ENCODE results near the gene SLCO2A1.

The SLCO2A1 gene

DNA sequence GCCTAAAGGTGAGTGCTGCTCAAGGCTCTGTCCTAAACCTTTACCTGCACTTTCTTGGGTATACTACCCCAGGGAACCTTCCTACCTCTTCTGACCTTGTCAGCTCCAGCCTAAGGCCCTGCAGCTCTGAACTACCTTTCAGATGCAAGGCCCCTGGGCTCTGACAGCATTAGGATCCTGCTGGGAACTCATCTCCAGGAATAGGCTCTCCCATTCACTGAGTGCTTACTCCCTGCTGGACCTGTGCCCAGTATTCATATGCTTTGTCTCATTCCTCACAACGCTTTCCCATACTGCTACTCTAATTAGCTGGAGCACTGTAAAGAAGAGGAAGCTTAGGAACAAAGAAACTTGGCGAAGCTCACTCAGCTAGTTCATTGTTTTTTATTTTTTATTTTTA lies 80.3 kb downstream of the SLCO2A1 start:
- DNase-seq (ENCODE audit: low spot score): peak; percentile 50

DNA sequence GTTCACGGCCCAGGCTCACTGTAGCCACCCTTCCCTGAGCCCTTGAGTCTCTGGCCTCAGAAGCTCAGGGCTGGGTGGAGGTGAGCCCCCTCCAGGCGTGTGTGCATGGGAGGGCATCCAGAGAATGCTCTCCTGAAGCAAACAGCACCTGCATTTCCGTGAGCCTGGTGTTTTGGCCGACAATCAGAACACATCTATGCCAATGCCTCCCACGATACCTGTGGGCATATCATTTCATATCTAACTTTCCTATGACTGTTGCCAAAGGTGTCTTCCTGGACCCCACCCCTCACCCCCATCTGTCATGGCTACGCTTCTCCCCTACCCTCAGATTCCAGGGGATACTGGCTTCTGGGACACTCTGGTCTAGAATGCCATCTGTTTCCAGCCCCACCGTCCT lies 80.7 kb downstream of the SLCO2A1 start:
- no peak for DNase-seq (ENCODE audit: low spot score)

DNA sequence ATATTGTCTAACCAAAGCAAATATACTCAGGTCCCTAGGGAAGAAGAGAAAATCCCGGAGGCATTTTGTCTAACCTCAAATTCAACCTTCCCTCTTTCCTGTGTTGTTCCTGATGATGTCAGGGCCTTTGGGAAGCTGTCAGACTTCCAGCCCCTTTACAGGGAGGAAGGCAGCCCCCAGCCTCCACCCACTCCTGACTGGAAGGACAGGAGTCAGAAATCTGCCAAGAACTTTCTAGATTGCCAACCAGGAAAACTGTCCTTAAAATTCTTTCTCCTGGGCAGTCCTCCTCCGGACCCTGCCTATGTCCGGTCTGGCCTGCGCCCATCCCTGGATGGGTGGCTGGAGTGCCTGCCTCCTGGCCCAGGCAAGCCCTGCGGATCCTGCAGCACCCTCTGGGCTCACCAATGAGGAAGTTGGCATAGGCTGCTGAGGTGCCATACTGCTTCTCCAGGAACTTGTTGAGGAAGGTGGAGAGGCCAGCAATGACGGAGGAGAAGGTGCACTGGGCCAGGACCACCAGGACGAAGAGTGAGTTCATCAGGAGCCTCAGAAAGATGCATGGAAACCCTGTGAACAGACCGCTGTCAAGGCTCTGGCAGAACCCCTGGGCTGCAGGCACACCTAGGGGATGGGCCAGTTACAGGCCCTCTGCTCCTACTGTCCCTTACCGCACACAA lies 81.5 kb downstream of the SLCO2A1 start:
- no peak for DNase-seq (ENCODE audit: low spot score)

DNA sequence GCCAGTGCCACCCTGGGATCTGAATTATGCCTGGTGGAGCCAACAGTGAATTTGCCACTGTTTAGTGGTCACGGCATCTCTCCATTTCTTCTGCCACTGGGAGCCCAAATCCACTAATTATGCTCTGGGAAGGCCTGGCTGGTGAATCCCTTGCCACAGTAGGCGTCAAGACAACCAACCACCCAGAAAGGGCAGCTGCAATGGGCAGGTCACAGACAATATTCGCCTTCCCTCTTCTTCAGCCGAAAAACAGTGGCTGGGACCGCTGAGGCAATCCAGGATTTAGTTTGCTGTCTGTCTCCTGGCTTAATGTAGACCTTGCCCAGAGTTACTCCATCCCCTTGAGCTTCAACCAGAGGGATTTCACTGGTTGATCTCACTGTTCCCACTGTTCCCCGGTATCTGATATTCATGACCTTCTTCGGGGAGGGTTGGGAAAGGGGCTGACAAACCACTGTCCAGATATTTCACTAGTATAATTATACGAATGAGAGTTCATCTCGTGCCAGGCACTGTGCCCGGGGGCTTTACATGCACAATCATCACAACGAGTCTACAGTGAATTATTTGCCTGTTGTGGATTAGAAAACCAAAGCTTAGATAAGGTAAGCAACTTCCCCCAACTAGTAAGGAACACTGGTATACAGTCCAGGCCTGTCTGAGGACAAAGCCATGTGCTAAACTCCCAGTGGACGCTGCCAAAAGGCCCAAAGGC lies 84.2 kb downstream of the SLCO2A1 start:
- DNase-seq (ENCODE audit: low spot score): no peak

DNA sequence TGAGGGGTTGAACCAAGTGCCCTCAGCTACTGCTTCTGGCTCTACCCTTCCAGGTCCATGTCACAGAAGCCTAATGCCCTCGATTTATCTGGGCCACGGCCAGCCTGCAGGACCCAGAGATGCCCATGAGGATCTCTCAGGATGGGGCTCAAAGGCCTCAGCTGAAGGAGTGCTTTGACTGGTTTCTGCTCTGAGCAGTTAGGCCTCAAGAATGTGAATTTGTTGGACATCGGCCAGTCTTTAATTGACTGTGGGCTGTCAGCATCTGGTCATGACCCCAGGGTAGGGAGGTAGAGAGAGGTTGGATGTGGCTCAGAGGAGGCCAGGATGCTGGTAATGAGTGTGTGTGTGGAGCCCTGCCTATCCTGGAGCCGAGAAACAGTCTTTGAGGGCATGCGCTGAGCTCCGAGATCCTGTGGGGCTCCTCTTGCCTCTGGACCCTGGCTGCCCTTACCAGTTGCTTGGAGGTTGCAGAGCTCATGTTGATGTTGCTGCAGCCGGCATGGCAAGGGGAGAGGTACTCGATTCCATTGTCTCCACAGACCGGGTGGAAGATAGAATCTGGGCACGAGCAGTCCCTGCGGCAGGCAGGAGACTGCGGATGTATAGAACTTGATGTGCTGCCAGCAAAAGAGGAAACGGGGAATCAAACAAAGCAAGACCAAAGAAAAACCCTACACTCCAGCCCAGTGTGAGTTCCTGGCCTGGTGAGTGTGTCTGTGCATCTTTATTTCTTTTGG lies 84.9 kb downstream of the SLCO2A1 start:
- DNase-seq (ENCODE audit: low spot score): no peak

DNA sequence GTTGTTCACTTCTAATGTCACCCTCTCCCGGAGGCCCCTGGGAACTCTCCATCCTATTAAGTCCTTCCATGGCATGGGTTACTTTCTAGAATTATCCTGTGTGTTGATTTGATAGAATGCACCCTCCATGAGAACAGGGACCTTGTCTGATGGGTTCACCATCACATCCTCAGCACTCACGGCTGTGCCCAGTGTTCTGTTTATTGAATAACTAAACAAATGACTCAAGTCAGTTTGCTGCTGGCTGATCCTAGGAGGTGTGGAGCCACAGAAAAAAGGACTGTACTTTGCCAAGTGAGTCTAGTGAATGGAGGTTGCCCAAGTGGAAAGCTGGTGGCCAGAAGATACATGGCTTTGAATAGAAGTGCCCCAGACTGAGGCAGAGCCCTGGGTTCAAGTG lies 85.5 kb downstream of the SLCO2A1 start:
- no peak for DNase-seq (ENCODE audit: low spot score)

DNA sequence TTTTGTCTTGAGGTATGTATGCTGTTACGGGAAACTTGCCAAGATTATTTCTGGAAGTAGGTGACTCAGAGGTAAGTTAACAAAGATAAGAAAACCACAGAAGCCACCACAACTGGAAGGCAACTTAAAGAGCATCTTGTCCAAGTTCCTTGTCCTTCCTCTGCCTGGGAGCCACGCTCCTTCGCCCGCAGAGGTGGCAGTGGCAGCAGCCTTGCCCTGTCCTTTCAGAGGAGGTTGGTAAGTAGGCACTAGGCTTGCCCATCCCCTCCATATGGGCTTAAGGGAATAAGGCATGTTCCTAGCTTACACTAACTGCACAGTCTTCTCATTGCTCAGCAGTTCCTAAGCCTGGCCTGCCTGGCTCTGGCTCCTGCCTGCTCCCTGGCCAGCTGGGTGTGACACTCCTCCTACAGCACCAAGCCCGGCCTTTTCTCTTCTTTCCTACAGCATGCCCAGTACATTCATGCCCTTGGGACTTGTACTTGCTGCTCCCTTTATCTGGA lies 86.0 kb downstream of the SLCO2A1 start:
- no peak for DNase-seq (ENCODE audit: low spot score)

DNA sequence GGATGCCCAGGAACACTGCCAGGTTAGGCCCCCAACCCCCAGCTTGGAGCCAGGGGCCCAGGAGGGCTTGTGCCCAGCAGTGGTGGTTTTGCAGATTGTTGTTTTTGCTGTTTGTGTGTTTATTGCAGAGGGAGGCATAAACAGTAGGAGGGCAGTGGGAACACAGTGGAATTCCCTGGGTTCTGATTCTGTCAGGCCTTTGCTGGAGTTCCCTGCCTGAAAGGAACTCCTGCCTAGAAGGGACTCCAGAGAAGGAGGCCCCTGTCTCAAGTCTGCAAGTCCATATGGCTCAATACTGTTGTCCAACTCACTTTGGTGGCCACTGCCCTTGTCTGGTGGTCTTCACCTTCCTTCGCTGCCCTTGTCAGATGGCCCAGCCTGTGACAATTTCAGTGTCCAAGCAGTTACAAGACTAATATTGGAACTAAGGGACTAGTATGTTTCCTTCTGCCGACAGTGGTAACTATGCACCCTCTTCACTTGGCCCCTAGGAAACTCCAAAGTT lies 86.6 kb downstream of the SLCO2A1 start:
- DNase-seq (ENCODE audit: low spot score): no peak

DNA sequence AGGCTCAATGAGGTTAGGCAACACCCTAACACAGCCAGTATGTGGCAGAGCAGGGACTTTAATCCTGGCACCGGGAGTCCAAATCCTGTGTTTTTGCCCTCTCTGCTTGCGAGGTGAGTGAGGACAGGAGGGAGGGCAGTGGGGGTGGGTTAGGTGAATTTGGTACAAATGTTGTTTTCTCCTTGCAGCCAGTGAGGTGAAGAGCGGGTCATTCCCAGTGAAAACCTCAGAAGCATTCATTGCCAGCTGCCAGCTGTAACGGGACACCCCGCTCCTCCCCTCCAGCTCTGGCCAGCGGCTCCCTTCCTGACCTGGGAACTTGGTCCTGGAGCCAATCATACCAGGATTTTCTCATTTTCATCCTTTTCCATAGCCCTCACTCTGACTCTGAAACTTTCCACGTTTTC lies 88.3 kb downstream of the SLCO2A1 start:
- DNase-seq (ENCODE audit: low spot score): peak; percentile 77

DNA sequence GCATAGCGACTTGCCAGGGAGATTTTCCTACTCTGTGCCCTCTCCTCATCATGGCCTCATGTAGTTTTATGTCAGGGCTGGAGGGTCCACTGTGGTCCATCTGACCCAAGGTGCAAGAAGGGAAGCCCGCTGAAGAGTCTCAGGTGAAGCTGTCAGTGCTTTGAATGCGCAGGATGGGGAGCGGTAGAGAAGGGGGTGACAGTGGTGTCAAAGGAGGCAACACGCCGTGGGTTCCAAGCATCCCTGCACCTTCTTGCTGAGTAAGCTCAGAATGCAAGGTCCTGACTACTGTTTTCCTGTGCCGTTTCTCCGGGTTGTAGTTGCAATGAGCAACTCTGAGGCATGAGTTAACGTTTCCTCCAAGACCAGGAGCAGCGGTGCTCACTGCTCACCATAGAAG lies 89.2 kb downstream of the SLCO2A1 start:
- no peak for DNase-seq (ENCODE audit: low spot score)

DNA sequence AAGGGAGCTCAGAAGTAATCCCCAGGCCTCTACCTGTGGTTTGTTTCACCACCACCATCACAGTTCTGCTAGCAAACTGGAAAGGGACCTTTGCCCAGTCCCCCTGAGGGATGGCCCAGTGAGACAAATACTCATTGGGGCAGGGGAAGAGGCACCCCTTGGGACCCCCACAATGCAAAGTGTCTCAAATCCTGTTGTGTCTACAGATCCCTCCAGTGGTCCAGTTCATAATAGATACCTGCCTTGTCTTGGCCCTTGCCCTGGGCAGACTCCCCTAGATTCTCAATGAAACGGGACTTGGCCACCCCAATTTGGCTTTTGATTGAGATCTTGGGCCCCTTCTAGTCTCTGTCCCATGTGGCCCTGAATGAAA lies 90.3 kb downstream of the SLCO2A1 start:
- DNase-seq (ENCODE audit: low spot score): no peak

DNA sequence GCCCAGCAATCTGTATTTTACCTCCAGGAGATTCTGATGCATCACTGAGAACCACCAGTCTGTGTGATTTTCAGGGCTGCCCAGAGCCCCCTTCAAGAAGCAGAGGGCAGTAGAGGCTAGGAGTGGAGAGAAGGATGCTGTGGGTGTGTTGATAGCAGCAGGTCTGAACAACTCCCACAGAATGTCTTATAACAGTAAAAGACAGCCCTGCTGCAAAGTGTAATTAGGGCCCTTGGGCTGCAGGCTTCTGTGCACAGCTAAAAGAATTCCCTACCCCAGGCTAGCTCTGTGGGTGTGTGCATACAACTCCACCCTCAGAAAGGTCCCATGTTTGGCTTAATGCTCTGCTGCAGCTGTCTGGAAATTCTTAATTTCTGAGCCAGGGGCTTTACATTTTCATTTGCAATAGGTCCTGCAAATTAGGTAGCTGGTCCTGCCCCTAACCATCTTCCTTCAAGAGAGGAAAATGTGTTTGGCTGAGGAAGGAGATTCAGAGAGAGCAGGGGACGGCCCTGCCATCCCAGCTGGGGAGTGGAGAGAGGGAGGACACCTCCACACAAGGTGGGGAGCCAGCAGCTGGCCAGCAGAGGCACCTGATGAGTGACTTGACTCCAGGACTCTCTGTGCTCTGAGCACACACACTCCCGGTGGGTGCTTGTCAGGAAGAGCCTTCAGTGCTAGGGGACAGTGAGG lies 90.8 kb downstream of the SLCO2A1 start:
- DNase-seq (ENCODE audit: low spot score): no peak

DNA sequence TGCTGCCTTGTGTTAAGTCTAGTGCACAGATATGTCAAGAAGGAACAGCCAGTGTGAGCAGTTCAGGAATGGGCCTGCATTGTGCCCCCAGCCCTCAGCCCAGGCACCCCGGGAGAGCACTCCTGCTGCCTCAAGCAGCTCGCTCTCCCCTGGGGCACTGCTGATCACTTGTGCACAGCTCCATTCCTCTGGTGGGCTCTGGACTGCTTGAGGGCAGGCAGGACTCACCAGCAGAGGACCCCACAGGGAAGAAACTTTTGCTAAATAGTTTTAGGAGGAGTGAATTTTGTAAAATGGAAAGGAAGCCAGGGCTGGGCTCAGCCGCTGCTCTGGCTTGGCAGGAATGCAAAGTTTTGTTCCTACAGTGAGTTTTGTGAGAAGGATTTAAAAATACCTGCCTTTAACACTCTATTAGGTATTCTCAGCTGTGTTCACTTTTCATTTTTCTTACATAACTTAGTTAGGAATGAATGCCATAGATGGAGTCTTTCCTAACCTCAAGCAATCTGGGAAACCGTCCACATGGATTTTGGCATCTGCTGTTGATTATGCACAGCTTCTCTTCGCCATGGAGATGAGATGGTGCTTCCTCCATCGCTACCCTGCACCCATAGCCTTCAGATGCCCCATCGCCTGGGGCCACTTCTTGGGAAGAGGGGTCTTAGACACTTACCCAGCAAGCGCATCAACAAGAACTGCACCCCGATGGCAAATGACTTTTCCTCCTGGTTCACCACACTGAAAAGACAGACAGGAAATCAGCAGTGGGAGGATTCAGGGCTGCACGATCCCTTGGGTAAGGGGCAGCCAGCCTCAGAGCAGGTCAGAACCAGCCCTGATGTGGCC lies 91.7 kb downstream of the SLCO2A1 start:
- no peak for DNase-seq (ENCODE audit: low spot score)

DNA sequence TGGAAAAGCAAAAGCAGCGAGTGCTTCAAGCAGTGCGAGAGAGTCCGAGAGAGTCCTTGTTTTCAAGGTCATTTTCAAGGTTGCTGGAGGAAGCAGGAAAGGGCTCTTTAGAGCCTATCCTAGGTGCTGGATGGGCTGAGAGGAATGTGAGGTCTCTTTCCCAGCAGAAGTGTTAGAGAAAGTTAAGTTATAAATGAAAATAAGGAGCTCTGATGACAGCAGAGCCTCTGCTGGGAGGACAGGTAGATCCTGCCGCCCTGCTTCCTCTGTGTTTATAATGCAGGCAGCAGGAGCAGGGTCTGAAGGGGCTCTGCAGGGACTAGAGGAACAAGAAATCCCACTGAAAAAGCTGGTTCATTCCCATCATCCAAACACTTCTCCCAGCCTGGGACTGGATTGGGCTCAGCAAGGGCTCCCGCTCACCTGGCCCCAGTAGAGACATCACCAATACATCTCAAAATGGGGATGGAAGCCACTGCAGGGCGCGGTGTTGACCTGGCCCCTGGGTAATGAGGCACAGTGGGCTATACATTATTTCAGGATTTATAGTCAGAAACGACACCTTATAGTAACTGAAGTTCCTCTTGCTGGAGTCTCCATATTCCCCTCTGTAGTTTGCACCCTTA lies 92.6 kb downstream of the SLCO2A1 start:
- no peak for DNase-seq (ENCODE audit: low spot score)

DNA sequence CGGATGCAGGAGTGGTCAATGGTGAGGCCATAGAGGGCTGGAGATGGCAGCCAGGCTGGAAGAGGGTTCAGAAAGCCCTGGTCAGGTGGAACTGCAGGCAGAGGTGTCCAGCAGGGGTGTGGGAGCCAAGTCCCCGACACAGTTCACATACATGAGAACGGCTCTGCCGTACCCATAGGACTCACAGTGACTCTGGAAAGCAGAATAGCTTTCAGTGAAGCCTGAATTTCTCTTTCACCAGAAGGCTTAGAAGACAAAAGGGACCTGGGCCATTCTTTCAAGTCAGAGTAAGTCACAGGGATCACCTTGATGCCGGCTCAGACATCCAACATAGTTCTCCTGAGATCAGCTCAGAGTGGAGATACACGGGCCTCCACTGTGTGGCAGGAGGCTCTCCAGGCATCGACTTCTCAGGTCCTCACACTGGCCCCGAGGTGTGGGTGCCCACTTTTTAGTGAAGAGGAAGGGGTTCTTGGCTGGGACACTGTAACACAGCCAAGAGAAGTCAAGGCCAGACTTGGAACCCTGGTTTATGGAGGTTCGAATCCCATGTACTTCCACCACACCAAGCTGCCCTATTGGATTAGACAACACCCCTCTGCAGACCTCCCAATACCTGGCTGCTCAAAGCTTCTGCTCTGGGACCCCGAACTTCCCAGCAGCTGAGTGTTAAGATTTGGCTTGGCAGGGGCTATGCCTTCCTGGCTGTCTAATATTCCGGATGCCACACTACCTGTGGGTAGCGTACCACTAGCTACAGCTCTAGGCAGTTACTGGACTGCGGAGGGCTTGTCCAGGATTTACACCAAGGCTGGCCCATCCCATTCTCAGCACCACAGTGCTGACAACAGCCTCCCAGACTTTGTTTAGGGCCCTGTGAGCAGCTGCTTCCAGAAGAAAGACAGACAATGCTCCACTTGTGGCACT lies 93.6 kb downstream of the SLCO2A1 start:
- DNase-seq (ENCODE audit: low spot score): no peak

DNA sequence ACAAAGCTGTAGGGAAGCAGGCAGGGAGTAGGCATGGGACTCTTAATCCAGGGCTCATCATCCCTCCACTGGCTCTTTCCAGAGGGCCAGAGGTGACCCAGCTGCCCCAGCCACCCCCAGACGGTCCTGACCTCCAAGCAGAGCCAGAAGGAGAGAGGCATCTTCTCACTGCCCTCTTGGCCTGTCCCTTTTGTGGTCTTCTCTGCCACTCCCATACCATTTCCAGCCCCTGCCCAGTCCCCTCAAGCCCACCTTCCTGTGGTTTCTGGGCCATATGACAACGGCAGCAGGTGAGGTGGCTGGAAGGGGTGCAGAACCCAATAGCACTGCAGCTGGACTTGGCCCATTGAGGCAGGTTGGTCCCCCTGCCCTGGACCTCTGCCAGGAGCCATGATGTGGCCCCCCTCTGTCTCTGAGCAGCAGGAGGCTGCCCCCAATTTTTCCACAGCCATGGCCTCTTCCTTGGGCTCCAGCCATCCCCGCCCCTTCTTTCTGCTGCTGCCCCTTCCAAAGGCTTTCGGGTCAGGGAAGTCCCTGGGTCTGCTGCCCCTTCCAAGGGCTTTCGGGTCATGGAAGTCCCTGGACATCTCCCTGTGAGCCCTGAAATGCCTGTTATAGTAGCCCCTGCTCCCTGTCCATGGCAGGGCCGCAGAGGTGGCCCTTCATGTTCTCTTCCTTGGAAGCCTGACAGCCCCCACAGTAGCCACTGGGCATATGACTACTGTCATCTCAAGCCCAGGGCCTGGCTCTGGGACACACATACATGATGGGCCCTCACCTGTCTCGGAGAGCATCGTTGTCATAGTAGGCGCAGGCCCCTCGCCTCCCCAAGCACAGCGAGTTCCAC lies 94.5 kb downstream of the SLCO2A1 start:
- no peak for DNase-seq (ENCODE audit: low spot score)

DNA sequence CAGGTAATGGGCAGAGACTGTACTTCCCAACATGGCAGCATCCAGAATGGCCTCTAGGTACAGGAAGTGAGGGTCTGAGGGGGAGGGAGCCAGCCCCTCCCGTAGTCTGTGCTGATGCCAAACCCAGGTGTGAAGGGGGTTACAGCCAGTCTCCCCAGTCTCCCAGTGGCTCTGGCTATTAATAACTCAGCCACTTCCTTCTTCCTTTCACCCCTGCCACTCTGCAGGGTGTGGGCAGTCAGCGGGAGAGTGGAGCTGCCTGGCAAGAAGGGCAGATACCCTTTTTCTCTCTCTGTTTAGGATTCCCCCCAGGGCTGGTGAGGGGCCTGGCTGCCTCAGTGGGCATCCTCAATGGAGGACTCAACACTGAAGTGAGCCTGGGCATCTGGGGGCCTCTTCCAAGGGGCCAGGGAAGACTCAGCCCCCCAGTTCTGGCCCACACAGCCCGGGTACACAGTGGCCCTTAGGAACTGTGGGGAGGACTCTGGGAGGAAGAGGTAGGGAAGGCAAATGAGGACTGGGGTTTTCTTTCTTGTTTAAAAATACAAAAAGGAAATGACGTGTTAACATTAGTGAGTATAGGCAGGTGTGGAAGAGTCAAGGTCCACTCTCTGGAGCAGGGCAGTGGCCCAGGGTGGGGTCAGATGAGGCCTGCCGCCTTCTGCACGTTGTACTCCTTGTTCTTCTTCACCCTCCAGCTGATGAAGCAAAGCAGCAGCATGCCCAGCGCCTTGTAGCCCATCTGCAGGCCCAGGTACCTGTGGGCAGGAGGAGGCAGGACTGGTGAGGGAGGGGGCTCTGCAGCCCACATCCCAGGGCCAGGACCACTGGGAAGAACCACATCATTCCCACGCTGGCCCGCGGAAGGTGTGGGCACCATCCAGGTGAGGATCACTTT lies 95.4 kb downstream of the SLCO2A1 start:
- DNase-seq (ENCODE audit: low spot score): no peak

Measured in iPS-NIHi11 (cell line).